Measurements from ENCODE around the gene RHOXF2.
"Not testable (repeated sequence)": the region's sequence is repeated elsewhere in the genome, so short reads cannot be mapped to it uniquely, and the experiment has no call there.

The RHOXF2 gene

GRCh38 chrX:120158313-120158712 lies at the start of gene RHOXF2:
Gene RHOXF2, plus strand, starts transcription at chrX:120158613. Its CDS starts 138 bp downstream, at chrX:120158751.
- DNase-seq = not testable (repeated sequence)

DNA sequence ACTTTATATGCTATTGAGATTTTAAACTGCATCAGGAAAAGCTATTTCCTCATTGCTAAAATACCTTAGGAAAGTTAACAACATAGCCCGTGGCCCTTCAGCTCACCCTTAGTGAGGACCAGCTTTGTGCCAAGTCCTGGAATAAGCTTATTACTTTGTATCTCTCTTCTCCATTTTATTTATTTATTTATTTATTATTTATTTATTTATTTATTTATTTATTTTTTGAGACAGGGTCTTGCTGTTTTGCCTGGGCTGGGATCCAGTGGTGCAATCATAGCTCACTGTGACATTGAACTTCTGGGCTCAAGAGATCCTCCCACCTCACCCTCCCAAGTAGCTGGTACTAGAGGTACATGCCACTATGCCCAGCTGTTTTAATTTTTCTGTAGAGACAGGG lies 49.0 kb upstream of the RHOXF2 start:
- DNase-seq = no peak

DNA sequence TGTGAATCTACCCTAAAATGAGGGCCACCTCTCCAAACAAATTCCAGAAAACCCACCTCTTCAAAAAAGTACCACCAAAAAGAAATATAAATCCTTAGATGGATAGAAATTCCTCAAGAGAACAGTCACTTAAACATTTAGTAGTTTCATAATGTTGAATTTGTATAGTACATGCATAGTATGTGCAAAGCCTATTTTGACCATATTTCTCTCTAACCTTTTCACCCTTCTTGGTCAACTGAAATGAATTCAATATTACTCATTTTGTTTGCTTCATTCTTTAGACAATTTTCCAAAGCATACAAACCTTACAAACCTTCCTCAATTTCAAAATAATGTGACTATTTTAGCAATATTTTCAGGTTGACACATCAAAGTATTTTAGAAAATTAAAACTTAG lies 46.8 kb upstream of the RHOXF2 start:
- DNase-seq = no peak

DNA sequence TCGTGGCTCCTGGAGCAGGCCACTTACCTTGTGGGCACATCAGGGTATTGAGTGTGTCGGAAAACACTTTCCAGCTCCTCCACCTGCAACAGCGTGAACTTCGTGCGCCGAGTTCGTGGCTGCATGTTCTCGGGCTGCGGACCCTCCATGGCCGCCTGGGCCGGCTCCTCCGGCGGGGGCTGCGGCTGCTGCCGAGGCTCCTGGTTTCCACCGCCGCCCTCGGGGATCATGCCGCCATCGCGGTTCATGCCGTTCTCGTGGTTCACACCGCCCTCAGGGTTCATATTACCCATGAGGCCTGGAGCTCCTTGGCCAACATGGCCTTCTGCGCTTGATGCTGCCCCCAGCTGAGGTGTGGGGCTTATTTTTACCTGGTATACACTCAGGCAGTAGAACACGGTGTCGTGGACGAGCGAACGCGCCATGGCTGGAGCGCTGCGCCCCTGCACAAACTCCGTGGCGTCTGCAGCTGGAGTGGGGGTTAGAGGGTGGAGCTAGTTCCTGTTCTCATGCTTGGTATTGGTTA lies 42.9 kb upstream of the RHOXF2 start, which contains the start of gene RHOXF1:
Gene RHOXF1, minus strand, starts transcription at position 476 of the 526 bp plus-strand sequence. Its CDS starts 51 bp downstream, at position 425.
- no peak for DNase-seq

DNA sequence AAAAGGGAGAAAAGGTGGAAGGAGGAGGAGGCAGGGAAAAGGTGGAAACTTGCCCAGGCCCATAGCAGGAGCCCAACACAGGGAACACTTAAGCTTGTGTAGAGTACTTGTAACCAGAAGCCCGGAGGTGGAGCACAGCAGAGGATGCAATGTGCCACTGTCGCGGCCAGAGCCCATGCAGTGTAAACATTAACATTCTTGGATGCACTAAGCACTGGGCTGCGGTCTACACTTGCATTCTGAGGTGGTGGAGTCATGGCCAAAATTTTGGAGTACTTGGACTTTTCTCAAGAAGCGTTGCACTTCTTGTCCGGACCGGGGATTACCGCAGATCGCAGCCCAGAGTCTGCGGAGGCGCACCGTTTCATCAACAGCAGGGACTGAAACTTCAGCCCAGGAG lies 38.2 kb upstream of the RHOXF2 start:
- DNase-seq = peak; percentile 58

DNA sequence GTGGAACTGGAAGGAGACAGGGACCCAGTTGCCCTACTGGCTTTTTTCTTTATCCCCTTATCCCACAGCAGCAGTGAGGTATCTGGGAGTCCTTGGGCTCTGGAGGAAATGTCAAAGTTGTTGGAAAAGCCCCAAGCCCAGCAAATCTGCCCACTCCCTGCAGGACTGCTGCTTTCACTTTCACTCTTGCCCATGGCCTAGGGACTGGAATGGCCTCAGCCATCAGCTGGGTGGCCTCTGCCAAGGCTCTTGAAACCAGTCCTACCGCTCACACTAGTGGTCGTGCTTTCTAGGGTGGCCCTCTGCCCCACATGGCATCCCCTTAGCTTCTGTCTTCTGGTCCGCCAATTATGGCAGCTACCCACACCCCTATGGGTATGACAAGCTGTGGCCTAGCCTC lies 33.0 kb upstream of the RHOXF2 start:
- DNase-seq = no peak

DNA sequence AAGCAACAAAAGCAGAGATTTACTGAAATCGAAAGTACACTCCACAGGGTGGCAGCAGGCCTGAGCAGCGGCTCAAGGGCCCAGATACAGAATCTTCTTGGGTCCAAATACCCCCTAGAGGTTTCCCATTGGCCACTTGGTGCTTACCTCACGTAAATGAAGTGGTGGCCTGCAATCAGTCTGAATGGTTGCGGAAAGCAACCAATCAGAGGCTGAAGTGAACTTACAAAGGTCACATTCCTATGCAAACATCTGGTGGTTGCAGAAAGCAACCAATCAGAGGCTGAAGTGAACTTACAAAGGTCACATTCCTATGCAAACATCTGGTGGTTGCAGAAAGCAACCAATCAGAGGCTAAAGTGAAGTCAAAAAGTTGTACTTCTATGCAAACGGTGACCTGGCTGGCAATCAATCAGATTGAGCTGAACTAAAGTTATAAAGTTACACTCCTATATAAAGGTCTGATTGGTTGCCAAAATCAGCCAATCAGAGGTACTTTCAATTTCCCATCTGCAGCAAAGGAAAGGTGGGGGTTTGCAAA lies 30.0 kb upstream of the RHOXF2 start:
- DNase-seq = not testable (repeated sequence)

GRCh38 chrX:120136128-120136527 lies 22.3 kb upstream of the RHOXF2 start:
- no peak for DNase-seq

GRCh38 chrX:120136840-120137239 lies 21.6 kb upstream of the RHOXF2 start:
- DNase-seq = no peak

GRCh38 chrX:120137439-120137838 lies 21.0 kb upstream of the RHOXF2 start:
- no peak for DNase-seq

GRCh38 chrX:120140293-120140981 lies 18.0 kb upstream of the RHOXF2 start:
- no peak for DNase-seq

- no peak for DNase-seq
Measured at GRCh38 chrX:120144178-120144844, 14.1 kb upstream of the RHOXF2 start.

GRCh38 chrX:120145295-120145925 lies 13.0 kb upstream of the RHOXF2 start:
- DNase-seq = no peak

DNA sequence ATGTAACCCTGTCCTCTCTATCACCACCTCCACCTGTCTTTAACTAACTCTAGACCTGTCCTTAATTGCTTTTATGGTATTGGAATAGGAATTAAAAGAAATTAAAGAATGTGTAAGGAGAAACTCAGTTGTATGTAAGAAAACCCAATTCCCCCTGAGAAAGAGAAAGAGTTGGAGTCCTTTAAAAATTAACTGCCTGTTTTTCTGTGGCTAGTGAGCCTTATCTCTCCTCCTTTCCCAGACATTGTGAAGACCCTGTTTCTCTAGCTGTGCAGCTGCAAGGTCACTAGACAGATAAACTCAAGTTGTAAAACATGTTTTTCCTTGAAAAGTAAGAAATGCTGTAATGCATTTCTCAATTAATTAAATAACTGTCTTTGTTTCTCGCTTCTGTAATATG lies 12.1 kb upstream of the RHOXF2 start:
- DNase-seq = not testable (repeated sequence)

DNA sequence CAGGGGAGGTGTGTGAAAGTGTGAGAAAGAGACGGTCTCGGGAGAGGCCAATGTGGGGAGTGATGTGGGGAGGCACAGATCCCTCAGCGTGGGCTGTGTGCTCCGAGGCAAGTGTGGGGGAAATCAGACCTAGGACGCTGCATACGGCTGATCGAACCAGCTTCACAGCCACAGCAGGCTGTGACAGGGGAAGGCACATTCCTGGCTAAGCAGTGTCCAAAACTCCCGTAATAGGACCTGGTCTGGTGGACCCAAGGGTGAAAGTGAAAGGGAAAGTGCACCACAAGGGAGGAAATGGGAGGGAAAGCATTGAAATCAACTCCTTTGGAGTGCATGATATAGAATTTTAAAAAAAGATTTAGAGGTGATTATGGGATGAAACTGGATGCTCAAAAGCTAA lies 10.9 kb upstream of the RHOXF2 start:
- DNase-seq = no peak

GRCh38 chrX:120150109-120150744 lies 8.2 kb upstream of the RHOXF2 start:
- not testable (repeated sequence) for DNase-seq

DNA sequence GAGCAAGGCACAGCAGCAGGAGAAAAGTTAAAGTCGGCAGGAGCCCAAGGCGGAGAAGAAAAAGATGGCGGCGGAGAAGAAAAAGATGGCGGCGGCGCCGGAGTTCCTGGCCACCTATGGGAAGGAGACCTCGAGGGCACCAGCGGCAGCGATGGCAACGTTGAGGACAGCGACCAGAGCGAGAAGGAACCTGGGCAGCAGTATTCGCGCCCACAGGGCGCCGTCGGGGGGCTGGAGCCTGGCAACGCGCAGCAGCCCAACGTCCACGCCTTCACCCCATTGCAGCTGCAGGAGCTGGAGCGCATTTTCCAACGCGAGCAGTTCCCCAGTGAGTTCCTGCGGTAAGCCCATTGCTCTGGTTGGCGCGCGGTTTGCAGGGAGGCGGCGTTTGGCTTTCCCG lies 673 bp downstream of the RHOXF2 start:
- DNase-seq = not testable (repeated sequence)

DNA sequence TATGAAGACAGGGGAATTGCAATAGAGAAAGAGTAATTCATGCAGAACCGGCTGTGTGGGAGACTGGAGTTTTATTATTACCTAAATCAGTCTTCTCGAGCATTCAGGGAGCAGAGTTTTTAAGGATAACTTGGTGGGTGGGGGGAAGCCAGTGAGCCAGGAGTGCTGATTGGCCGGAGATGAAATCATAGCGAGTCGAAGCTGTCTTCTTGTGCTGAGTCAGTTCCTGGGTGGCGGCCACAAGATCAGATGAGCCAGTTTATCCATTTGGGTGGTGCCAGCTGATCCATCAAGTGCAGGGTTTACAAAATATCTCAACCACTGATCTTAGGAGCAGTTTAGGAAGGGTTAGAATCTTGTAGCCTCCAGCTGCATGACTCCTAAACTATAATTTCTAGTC lies 34.8 kb downstream of the RHOXF2 start:
- DNase-seq = not testable (repeated sequence)

- DNase-seq = not testable (repeated sequence)
Measured at GRCh38 chrX:120193720-120194119, 35.3 kb downstream of the RHOXF2 start.

GRCh38 chrX:120195786-120196185 lies 37.4 kb downstream of the RHOXF2 start:
- not testable (repeated sequence) for DNase-seq

- DNase-seq = not testable (repeated sequence)
Measured at GRCh38 chrX:120196626-120197283, 38.3 kb downstream of the RHOXF2 start.

GRCh38 chrX:120200851-120201250 lies 42.4 kb downstream of the RHOXF2 start:
- no peak for DNase-seq

Measured in DMS79 treated with DMSO at 0.1 percent for 48 hours (cell line).